HepG2 (cell line): ENCODE results near the gene FBXO2. TPM values are rescaled to one million over a fixed set of nuclear protein-coding genes. Genes with fewer than 3 reads are reported as not detected.
A peak's percentile ranks its signal among the peaks of the same experiment; 100 is the strongest.

Experiments used
- ATAC-seq: fragments of 200-7000 bp; cut with Tn5 transposase; 3 replicates; pipeline ENCODE4 v1.9.1; 2020; ENCODE audit warnings: mild to moderate bottlenecking, moderate library complexity
- BruUV-seq: library from RNA; stranded (reverse); fragments of 400-500 nt; replicated peaks from 2 replicates; lab custom pipeline; 2021; lab: Mats Ljungman, UMichigan
- CTCF ChIA-PET: fragments of 300-600 bp; formaldehyde crosslinking; extraction: SDS; loops from one replicate; lab custom pipeline; 2021; ENCODE audit warnings: low total read pairs, inconsistent platforms, low intra/inter-chr PET ratio; lab: Yijun Ruan, JAX
- POLR2A ChIA-PET: fragments of 350-600 bp; sonication (Branson Sonifier 250); formaldehyde crosslinking; loops from one replicate; lab custom pipeline; 2020; ENCODE audit warnings: antibody characterized with exemption, inconsistent platforms; lab: Yijun Ruan, JAX
- DNase-seq: peaks from one replicate; pipeline ENCODE4 v3.0.0-alpha.2; 2015; ENCODE audit warnings: low spot score
- FAIRE-seq: peaks from 3 replicates; lab custom pipeline; 2011; peaks lifted over from hg19 to GRCh38; lab: Jason Lieb, UNC
- H2AFZ ChIP-seq: one replicate; pipeline ENCODE4 v1.6.1; 2011; ENCODE audit warnings: low read length, inconsistent platforms
- H3K27ac ChIP-seq: fragments of 300-600 bp; 3 replicates; pipeline ENCODE4 v1.8.0; 2011; ENCODE audit warnings: mixed run types, mild to moderate bottlenecking, mixed read lengths, low read length, inconsistent platforms; ENCODE audit not compliant: insufficient read depth; ENCODE audit errors: extremely low read length
- H3K27me3 ChIP-seq, 2 experiments: fragments of 200-600 bp in 1 of 2; 2 replicates in 1 of 2; 3 replicates in 1 of 2; pipeline versions ENCODE4 v1.6.0 to v1.8.0; 2011; ENCODE audit warnings: low read length in 2 of 2, mild to moderate bottlenecking in 2 of 2, moderate library complexity in 2 of 2, inconsistent platforms in 1 of 2; ENCODE audit not compliant: insufficient read depth in 2 of 2, control insufficient read depth in 1 of 2
- H3K36me3 ChIP-seq, 2 experiments: fragments of 200-600 bp in 1 of 2; replicated peaks in 1 of 2; 2 replicates in 1 of 2; 3 replicates in 1 of 2; pipeline versions ENCODE4 v1.5.1 to v1.8.0; 2011; ENCODE audit warnings: low read length in 2 of 2, inconsistent platforms in 1 of 2; ENCODE audit not compliant: insufficient read depth in 2 of 2, control insufficient read depth in 1 of 2
- H3K4me1 ChIP-seq: 2 replicates; pipeline ENCODE4 v1.5.1; 2012; ENCODE audit warnings: low read length, inconsistent platforms; ENCODE audit not compliant: insufficient read depth
- H3K4me2 ChIP-seq: 2 replicates; pipeline ENCODE4 v1.6.0; 2011; ENCODE audit warnings: low read depth, low read length, inconsistent platforms
- H3K4me3 ChIP-seq, 3 experiments: fragments of 200-600 bp in 1 of 3; sonication (generic), shearing (Covaris generic) in 1 of 3; replicated peaks in 1 of 3; 2 replicates each; pipeline ENCODE4 v1.5.1; 2011 to 2016; ENCODE audit warnings: low read length in 3 of 3, inconsistent platforms in 2 of 3, low read depth in 2 of 3, mild to moderate bottlenecking in 2 of 3, control low read depth in 1 of 3, mixed read lengths in 1 of 3; ENCODE audit not compliant: insufficient read depth in 1 of 3
- H3K79me2 ChIP-seq: one replicate; pipeline ENCODE4 v1.6.1; 2011; ENCODE audit warnings: low read length, inconsistent platforms; ENCODE audit not compliant: insufficient read depth
- H3K9ac ChIP-seq: 2 replicates; pipeline ENCODE4 v1.6.0; 2011; ENCODE audit warnings: mild to moderate bottlenecking, low read depth, low read length, inconsistent platforms; ENCODE audit not compliant: insufficient read depth
- H3K9me3 ChIP-seq: 2 replicates; pipeline ENCODE4 v1.5.1; 2012; ENCODE audit warnings: mild to moderate bottlenecking, low read length
- H4K20me1 ChIP-seq: 2 replicates; pipeline ENCODE4 v1.6.0; 2011; ENCODE audit warnings: inconsistent platforms, mild to moderate bottlenecking, low read length, moderate library complexity; ENCODE audit not compliant: insufficient read depth
- ARNT2 ChIP-seq: sonication (generic); formaldehyde crosslinking; IDR thresholded peaks from 2 replicates; pipeline ENCODE4 v1.8.0; 2022; ENCODE audit warnings: mild to moderate bottlenecking, low read depth, missing genetic modification reagents, moderate library complexity
- HNRNPLL ChIP-seq: fragments of 200-400 bp; formaldehyde crosslinking; IDR thresholded peaks from 2 replicates; pipeline ENCODE4 v1.6.1; 2017; ENCODE audit warnings: mild to moderate bottlenecking, low read depth, low read length; ENCODE audit not compliant: poor library complexity, severe bottlenecking
- KDM3A ChIP-seq: IDR thresholded peaks from 2 replicates; pipeline ENCODE4 v1.6.1; 2018; ENCODE audit warnings: low read depth, missing compliant biosample characterization
- KDM4B ChIP-seq: sonication (generic); formaldehyde crosslinking; IDR thresholded peaks from 2 replicates; pipeline ENCODE4 v1.4.0; 2020; ENCODE audit warnings: missing genetic modification reagents
- THYN1 ChIP-seq: sonication (generic); formaldehyde crosslinking; IDR thresholded peaks from 2 replicates; pipeline ENCODE4 v1.8.1; 2023; ENCODE audit warnings: low read depth, mild to moderate bottlenecking, moderate library complexity, missing genetic modification reagents, borderline replicate concordance
- ZNF260 ChIP-seq: sonication (generic); formaldehyde crosslinking; IDR thresholded peaks from 2 replicates; pipeline ENCODE4 v1.4.0; 2020; ENCODE audit warnings: missing genetic modification reagents, low read depth, mild to moderate bottlenecking, borderline replicate concordance
- ZNF274 ChIP-seq: sonication (generic); formaldehyde crosslinking; IDR thresholded peaks from 2 replicates; pipeline ENCODE4 v1.5.1; 2020; ENCODE audit warnings: mild to moderate bottlenecking, missing genetic modification reagents
- ZNF343 ChIP-seq: sonication (generic); formaldehyde crosslinking; IDR thresholded peaks from 2 replicates; pipeline ENCODE4 v1.4.0; 2020; ENCODE audit warnings: mild to moderate bottlenecking, missing genetic modification reagents
- ZNF468 ChIP-seq: sonication (generic); formaldehyde crosslinking; IDR thresholded peaks from 2 replicates; pipeline ENCODE4 v1.8.0; 2022; ENCODE audit warnings: mild to moderate bottlenecking, moderate library complexity, missing genetic modification reagents
- ZNF496 ChIP-seq: sonication (generic); formaldehyde crosslinking; IDR thresholded peaks from 2 replicates; pipeline ENCODE4 v1.8.1; 2023; ENCODE audit warnings: mild to moderate bottlenecking, moderate library complexity, missing genetic modification reagents; ENCODE audit not compliant: insufficient replicate concordance
- ZNF556 ChIP-seq: sonication (generic); formaldehyde crosslinking; IDR thresholded peaks from 2 replicates; pipeline ENCODE4 v1.4.0; 2020; ENCODE audit warnings: mild to moderate bottlenecking, missing genetic modification reagents, borderline replicate concordance
- ZNF564 ChIP-seq: sonication (generic); formaldehyde crosslinking; IDR thresholded peaks from 2 replicates; pipeline ENCODE4 v1.8.1; 2023; ENCODE audit warnings: mild to moderate bottlenecking, missing genetic modification reagents
- ZNF75D ChIP-seq: sonication (generic); formaldehyde crosslinking; IDR thresholded peaks from 2 replicates; pipeline ENCODE4 v1.8.1; 2023; ENCODE audit warnings: missing genetic modification reagents, mild to moderate bottlenecking, borderline replicate concordance
- WGBS: methylation state at CpG from one replicate; pipeline ENCODE4 v1.1.6; 2017; ENCODE audit warnings: low lambda C conversion rate; 5-methylcytosine and 5-hydroxymethylcytosine counted together
- in situ Hi-C: cut with HindIII; loops from 2 replicates; pipeline ENCODE4 v1.10.0; 2017; ENCODE audit warnings: low pct_unique_long_range_greater_than_20kb; ENCODE audit not compliant: extremely low pct_ligation_motif_present
- intact Hi-C: fragments of 100-400 bp; cut with micrococcal nuclease; formaldehyde crosslinking; loops from one replicate; pipeline ENCODE4 v1.10.0; 2022; ENCODE audit not compliant: unreplicated experiment
- polyA plus RNA-seq, 8 experiments: library from polyadenylated mRNA; depleted of rRNA in 3 of 8; stranded (reverse) in 7 of 8; unstranded in 1 of 8; fragments of >200 nt; fragmentation: Illumina TruSeq in 4 of 8; extraction: Trizol in 4 of 8; gene quantifications; 2 replicates each; pipeline versions ENCODE4 v1.2.1 to v1.2.3, GENCODE V29; 2011 to 2016; ENCODE audit warnings: low read depth in 4 of 8, missing spikeins in 1 of 8, mixed read lengths in 1 of 8; ENCODE audit not compliant: insufficient read depth in 1 of 8
- total RNA-seq, 5 experiments: library from RNA; depleted of rRNA; stranded (reverse); fragments of >200 nt; fragmentation: Illumina TruSeq; extraction: Trizol; gene quantifications; 2 replicates each; pipeline ENCODE4 v1.2.3, GENCODE V29; 2016; ENCODE audit warnings: low read depth in 1 of 5
- TF ChIP-seq, protein P1 (sequence below): sonication (generic); formaldehyde crosslinking; IDR thresholded peaks from 2 replicates; pipeline ENCODE4 v1.8.0; 2022; ENCODE audit warnings: mild to moderate bottlenecking, missing genetic modification reagents, borderline replicate concordance
- TF ChIP-seq, protein P2 (sequence below): IDR thresholded peaks from 2 replicates; pipeline ENCODE4 v1.4.0; 2020; ENCODE audit warnings: mild to moderate bottlenecking, missing genetic modification reagents
- TF ChIP-seq, protein P3 (sequence below): sonication (generic); formaldehyde crosslinking; IDR thresholded peaks from 2 replicates; pipeline ENCODE4 v1.8.1; 2023; ENCODE audit warnings: mild to moderate bottlenecking, missing genetic modification reagents

Gene FBXO2
- total and polyA plus RNA-seq, 2 of the 13 experiments (the other 11 are each of a cell fraction or from before 2014, with no cell fraction given): 79.3 to 112 TPM

DNA sequence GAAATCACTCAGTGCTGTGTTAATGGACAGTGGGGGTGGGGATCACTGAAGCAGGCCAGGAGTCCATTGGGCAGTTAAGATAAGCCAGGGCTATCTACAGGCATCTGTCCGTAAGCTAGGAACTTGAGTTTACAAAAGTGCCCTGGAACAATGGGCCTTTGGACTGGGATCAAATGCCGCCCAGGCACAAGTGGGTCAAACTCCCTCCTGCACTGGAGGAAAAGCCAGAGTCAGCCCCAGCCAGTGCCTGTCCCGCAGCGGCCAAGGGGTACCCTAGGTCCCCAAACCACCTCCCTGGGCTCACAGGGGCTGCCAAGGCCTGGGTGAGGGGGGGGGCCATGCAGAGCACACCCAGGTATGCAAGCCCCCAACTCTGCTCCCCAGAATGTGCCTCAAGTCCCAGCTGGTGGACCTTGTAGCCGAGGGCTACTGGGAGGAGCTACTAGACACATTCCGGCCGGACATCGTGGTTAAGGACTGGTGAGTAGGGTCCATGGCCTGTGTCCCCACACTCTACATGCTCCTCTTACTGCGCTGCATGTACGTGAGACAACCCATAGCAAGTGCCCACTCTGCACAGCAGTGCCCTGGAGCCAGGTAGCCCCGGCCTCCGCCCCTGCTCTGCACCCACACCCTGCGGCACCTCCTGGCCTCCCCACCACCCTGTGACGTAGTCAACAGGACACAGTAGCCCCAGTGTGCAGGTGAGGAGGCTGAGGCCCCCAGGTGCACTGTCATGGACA is 17.5 kb upstream of the FBXO2 start:
- H3K27me3 ChIP-seq: no peaks in the 10 kb centered on the region
- H3K4me2 ChIP-seq: peak overlapping the region; percentile 76
- H2AFZ ChIP-seq: no peak overlapping the region
- H3K9ac ChIP-seq: peak overlapping the region; percentile 53
- H3K9me3 ChIP-seq: no peaks in the 10 kb centered on the region
- DNase-seq (peak; percentile 88), ATAC-seq (peak; percentile 85), FAIRE-seq (peak; percentile 97)
- no peaks in the 10 kb centered on the region for H4K20me1 ChIP-seq
- no peaks in the 10 kb centered on the region for H3K79me2 ChIP-seq
- H3K4me3 ChIP-seq: peak overlapping the region; percentile 4 to 53 (median 7); a peak in 3 of 6 replicates
- H3K36me3 ChIP-seq: peaks cover 11 to 30% of the 10 kb centered on the region in 2 experiments
- BruUV-seq: TSS peak; percentile 43
- CTCF ChIA-PET: no interaction called here
- H3K4me1 ChIP-seq: peaks cover 35% of the 10 kb centered on the region
- POLR2A ChIA-PET: interaction anchor here (0.6 to 3.0 kb wide), 10 partner anchors 8 to 399 kb away, joined by 3 to 16 read pairs (median 4); partner anchors contain the start of genes FBXO2, FBXO6 and UBIAD1
- intact Hi-C loops: no loop called here
- H3K27ac ChIP-seq: peak overlapping the region; percentile 84
- in situ Hi-C loops: no loop called here
- WGBS: 40% methylated on average over 9 of the region's 14 CpGs
- TF ChIP-seq, protein P1, sequence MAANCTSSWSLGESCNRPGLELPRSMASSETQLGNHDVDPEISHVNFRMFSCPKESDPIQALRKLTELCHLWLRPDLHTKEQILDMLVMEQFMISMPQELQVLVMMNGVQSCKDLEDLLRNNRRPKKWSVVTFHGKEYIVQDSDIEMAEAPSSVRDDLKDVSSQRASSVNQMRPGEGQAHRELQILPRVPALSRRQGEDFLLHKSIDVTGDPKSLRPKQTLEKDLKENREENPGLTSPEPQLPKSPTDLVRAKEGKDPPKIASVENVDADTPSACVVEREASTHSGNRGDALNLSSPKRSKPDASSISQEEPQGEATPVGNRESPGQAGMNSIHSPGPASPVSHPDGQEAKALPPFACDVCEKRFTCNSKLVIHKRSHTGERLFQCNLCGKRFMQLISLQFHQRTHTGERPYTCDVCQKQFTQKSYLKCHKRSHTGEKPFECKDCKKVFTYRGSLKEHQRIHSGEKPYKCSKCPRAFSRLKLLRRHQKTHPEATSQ (CRISPR knock-in tag): no peak; the same call in 1 of the 2 replicates
- TF ChIP-seq, protein P2, sequence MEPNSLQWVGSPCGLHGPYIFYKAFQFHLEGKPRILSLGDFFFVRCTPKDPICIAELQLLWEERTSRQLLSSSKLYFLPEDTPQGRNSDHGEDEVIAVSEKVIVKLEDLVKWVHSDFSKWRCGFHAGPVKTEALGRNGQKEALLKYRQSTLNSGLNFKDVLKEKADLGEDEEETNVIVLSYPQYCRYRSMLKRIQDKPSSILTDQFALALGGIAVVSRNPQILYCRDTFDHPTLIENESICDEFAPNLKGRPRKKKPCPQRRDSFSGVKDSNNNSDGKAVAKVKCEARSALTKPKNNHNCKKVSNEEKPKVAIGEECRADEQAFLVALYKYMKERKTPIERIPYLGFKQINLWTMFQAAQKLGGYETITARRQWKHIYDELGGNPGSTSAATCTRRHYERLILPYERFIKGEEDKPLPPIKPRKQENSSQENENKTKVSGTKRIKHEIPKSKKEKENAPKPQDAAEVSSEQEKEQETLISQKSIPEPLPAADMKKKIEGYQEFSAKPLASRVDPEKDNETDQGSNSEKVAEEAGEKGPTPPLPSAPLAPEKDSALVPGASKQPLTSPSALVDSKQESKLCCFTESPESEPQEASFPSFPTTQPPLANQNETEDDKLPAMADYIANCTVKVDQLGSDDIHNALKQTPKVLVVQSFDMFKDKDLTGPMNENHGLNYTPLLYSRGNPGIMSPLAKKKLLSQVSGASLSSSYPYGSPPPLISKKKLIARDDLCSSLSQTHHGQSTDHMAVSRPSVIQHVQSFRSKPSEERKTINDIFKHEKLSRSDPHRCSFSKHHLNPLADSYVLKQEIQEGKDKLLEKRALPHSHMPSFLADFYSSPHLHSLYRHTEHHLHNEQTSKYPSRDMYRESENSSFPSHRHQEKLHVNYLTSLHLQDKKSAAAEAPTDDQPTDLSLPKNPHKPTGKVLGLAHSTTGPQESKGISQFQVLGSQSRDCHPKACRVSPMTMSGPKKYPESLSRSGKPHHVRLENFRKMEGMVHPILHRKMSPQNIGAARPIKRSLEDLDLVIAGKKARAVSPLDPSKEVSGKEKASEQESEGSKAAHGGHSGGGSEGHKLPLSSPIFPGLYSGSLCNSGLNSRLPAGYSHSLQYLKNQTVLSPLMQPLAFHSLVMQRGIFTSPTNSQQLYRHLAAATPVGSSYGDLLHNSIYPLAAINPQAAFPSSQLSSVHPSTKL (CRISPR knock-in tag): peak; percentile 41; the same call in 1 of the 2 replicates
- TF ChIP-seq ZNF564 (CRISPR knock-in tag) (peak; percentile 40; the same call in 1 of the 2 replicates), KDM4B (CRISPR knock-in tag) (no peak), ZNF556 (CRISPR knock-in tag) (0 out of 2 replicates have a peak, but pooled peaks have one; percentile 64), ARNT2 (CRISPR knock-in tag) (no peak), ZNF343 (CRISPR knock-in tag) (no peak), HNRNPLL (no peak), KDM3A (no peak), THYN1 (CRISPR knock-in tag) (no peak), ZNF468 (CRISPR knock-in tag) (no peak), ZNF260 (no peak), ZNF274 (CRISPR knock-in tag) (0 out of 2 replicates have a peak, but pooled peaks have one; percentile 44), ZNF75D (no peak), ZNF496 (CRISPR knock-in tag) (no peak)
- TF ChIP-seq, protein P3, sequence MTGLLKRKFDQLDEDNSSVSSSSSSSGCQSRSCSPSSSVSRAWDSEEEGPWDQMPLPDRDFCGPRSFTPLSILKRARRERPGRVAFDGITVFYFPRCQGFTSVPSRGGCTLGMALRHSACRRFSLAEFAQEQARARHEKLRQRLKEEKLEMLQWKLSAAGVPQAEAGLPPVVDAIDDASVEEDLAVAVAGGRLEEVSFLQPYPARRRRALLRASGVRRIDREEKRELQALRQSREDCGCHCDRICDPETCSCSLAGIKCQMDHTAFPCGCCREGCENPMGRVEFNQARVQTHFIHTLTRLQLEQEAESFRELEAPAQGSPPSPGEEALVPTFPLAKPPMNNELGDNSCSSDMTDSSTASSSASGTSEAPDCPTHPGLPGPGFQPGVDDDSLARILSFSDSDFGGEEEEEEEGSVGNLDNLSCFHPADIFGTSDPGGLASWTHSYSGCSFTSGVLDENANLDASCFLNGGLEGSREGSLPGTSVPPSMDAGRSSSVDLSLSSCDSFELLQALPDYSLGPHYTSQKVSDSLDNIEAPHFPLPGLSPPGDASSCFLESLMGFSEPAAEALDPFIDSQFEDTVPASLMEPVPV (CRISPR knock-in tag): peak; percentile 33; the same call in 1 of the 2 replicates
